Measurements from ENCODE around the gene ADCY2.

The ADCY2 gene

DNA sequence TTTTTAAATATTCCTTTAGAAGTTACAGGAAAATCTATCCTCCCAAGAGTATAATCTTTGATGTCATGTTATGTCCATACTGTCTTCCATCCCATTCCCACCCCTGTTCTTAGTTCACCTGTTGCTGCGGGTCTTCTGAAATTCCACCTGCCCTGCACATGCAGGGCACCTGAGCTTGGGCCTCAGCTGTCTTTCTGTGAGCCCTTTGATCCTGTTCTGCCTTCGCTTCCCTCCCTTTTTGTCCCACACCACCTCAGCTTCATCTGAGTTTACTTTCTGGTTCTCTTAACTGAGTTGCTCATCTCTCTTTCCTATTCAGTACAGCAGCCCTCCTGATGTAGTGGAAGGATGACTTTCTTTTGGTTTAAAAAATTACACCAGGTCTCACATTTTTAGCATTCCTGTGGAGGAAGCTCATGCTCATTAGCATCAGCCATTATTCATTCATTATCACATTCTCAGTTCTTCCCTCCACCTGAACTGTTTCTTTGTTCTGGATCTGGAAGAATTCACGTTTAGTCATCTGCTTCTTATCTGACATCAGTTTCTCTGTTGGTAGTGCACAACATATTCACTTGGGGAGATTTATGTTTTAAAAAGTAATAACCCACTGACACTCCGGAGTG is 211.0 kb downstream of the ADCY2 start:
- no peak for DNase-seq (ENCODE audit: low read depth)

DNA sequence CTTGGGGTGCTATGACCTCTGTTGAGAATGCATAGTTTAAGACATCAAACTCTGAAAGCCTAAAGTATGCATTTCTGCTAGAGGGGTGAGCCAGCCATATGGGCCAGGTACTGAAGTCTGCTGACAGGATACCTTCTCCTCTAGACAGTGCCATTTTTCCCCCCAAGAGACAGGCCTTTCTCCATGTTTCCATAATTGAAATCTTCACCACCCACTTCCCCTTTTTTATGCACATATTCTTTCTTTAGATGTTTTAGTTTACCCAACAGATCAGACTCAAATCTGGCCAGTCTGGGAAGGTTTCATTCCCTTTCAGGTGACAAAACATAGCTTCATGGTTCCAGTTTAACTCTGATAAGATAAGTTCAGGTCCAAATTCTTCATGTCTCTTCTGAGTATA is 212.8 kb downstream of the ADCY2 start:
- no peak for DNase-seq (ENCODE audit: low read depth)

DNA sequence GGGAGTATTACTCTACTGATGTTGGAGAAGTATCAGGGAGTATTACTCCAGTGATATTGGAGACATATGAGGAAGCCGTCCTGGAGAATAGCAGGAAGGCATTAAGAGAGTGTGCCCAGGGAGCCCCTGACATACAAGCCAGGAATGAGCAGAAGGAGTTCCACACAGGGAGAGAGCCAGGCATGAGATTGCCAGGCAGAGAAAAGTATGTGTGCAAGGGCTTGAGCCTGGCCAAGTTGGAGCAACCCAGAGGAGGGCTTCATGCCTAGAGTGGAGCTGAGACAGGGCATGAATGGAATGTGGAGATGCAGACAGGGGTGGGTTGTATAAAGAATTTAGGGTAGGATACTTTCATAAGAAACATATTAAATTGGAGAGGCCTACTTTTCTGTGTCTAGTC is 213.8 kb downstream of the ADCY2 start:
- DNase-seq (ENCODE audit: low read depth), result no peak

DNA sequence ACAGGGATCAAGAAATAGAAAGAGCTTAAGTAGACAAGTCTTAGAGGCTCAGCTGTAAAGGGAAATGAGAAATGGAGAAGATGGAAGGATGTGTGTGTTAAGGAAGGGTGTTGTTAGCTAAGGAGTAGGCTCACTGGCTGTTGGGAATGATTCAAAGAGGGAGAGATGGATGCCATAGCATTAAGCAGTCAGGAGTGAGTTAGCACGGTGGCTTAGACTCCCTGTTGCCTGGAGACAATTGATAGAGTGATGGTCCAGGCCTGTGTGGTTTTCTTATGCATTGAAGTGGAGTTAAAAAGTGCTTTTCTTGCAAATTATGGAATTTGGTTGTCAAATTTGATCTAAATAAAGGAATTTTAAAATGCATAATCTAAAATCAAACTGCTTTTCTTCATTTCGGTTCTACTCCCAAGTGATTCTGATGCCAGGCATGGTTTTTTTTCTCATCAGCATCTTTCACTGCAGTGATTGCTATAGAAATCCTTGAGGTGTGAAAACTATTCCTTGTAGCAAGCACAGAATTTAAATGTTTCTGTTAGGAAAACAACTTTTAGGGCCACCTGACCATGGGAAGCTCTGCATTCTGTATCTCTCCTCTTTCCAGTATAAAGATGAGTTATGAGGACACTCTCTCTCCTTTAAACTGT is 214.7 kb downstream of the ADCY2 start:
- DNase-seq (ENCODE audit: low read depth), result no peak

- no peak for DNase-seq (ENCODE audit: low read depth)
These were observed 215.6 kb downstream of the ADCY2 start for GRCh38 chr5:7611518-7611917.

DNA sequence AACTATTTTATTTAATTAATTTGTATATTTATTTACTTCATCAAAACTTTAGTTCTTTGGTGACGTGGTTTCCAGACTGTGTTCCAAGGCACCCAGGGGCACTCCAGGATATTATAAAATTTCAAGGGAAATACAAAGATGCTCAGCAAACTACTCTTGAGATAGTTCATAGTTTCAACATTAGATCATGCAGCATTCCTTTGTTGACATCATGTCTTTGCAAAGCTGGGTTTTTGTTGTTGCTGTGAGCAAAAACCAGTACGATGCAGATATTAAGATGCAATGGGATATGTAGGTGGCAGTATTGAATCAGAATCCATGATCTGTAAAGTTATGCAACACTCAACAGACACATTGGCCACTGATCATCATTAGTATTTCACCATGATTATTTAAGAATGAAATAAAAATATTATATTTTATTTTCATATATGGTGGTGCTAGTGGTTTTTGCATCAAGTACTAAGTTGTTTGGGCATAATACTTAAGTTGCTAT is 219.7 kb downstream of the ADCY2 start:
- DNase-seq (ENCODE audit: low read depth), result no peak

- no peak for DNase-seq (ENCODE audit: low read depth)
These were observed 221.0 kb downstream of the ADCY2 start for GRCh38 chr5:7616897-7617296.

- DNase-seq (ENCODE audit: low read depth), result no peak
These were observed 226.6 kb downstream of the ADCY2 start for GRCh38 chr5:7622498-7622897.

DNA sequence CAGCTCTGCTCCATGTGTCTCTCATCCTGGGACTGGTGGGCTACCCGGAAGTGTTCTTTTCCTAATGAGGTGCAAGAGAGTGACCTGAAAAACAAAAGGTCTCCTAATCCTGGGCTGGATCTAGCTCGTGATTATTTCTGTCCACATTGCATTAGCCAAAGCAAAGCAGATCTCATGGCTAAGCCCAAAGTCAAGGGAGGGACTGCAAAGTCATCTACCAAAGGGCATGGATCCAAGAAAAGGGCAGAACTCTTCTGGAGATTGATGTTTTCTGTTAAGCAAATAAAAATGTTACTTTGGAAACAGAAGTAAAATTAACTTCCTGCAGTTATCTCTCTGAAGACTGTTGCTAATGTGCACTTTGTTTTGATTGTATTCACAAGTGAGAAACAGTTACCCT is 229.8 kb downstream of the ADCY2 start:
- no peak for DNase-seq (ENCODE audit: low read depth)

GRCh38 chr5:7628248-7628647 is 232.3 kb downstream of the ADCY2 start:
- DNase-seq (ENCODE audit: low read depth), result no peak

GRCh38 chr5:7628820-7629219 is 232.9 kb downstream of the ADCY2 start:
- DNase-seq (ENCODE audit: low read depth), result no peak

DNA sequence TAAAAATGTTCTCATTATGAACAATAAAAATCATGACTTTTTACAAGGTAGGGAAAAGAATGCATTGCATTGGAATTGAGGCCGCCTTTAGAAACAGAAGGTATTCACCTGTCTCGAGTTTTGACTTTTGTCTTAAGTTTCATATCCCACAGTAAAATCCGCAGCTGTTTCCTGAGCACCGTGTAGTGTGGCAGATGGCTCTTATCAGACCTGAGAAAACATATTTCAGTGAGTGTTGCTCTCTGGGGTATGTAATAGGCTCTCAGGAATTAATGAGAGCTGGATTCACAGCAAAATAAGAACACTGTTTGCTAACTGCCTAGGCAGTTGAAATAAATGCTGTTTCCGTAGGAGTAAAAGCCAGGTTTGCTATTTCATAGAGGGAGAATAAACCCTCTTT is 233.6 kb downstream of the ADCY2 start:
- no peak for DNase-seq (ENCODE audit: low read depth)

GRCh38 chr5:7634837-7635236 is 238.9 kb downstream of the ADCY2 start:
- DNase-seq (ENCODE audit: low read depth), result no peak

GRCh38 chr5:7638456-7638855 is 242.5 kb downstream of the ADCY2 start:
- DNase-seq (ENCODE audit: low read depth), result peak; percentile 54

DNA sequence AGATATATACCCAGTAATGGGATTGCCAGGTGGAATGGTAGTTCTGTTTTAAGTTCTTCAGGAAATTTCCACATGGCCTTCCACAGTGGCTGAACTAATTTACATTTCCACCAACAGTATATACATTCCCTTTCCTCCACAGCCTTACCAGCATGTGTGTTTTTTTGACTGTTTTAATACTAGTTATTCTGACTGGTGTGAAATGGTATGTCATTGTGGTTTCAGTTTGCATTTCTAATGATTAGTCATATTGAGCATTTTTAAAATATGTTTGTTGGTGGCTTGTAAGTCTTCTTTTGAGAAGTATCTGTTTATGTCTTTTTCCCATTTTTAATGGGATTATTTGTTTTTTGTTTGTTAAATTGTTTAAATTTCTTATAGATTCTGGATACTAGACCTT is 246.1 kb downstream of the ADCY2 start:
- DNase-seq (ENCODE audit: low read depth), result no peak

DNA sequence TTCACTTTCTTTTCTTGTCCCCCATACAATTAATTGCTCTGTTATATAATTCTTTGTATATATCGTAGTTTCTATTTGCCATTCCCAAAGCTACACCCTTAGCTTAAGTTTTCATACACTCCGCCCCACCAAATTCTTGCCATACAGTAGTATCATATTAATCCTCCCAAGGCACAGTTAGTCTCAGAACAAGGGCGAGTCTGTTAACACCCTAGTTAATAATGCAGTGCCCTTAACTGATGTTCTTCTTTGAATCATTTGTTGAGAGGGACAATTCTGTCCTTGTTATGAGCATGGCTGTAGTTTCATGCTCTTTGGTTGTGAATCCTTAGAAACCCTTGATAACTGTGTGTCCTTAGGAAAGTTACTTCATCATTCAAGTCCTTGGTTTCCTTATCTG is 248.8 kb downstream of the ADCY2 start:
- no peak for DNase-seq (ENCODE audit: low read depth)

GRCh38 chr5:7650755-7651154 is 254.8 kb downstream of the ADCY2 start:
- no peak for DNase-seq (ENCODE audit: low read depth)

- peak; percentile 31 for DNase-seq (ENCODE audit: low read depth)
These were observed 257.1 kb downstream of the ADCY2 start for GRCh38 chr5:7653046-7653445.

DNA sequence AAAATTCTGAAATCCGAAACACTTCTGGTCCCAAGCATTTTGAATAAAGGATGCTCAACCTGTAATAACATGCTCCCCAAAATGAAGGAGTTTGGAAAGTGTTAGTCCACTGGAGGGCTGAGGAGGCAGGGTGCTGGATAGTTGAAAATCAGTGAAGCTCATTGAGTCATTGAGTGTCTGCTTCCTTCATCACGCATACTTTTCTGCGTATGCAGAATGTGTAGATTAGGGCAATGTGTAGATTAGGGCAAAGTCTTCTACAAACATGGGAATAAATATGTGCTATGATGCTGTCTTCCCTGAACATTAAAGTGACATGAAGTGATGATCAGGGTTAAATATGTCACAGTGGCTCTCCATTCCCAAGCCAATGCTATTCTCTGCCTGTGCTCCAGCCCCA is 261.2 kb downstream of the ADCY2 start:
- no peak for DNase-seq (ENCODE audit: low read depth)

DNA sequence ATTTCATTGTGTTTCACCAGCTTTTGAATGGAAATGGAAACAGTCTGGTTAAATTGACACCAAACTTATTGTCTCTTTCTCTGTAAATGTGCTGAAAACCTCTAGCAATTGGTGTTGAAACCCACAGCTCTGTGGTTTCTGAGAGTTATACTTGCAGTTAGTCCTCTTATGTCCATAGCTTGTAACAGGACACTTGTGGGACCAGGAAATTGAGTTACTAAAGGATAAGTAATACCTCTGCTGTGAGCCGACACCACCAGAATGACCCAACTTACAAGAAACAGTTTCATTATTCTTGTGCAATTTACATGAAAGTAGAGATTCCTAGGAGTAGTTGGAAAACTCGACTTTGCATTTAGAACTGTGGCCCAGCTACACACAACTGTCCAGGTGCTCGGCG is 263.5 kb downstream of the ADCY2 start:
- DNase-seq (ENCODE audit: low read depth), result peak; percentile 51

GRCh38 chr5:7662289-7662688 is 266.4 kb downstream of the ADCY2 start:
- DNase-seq (ENCODE audit: low read depth), result no peak

DNA sequence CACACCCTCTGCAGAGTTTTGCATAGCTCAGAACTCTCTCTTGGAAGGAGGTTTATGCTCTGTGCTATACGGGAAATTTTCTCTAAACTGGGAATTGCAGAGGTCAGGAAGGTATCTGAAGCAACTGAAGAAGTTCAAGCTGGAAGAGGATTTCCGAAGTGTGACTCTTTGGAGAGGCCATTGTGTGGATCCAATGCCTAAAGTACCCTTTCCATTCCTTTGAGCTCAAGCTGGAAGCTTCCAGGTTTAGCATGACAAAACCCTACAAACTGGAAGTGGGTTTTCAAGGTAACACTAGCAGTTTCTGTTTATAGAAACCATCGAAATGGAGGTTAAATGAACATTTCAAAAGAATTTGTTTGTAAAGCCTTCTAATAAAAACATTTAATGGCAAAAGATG is 267.9 kb downstream of the ADCY2 start:
- no peak for DNase-seq (ENCODE audit: low read depth)

DNA sequence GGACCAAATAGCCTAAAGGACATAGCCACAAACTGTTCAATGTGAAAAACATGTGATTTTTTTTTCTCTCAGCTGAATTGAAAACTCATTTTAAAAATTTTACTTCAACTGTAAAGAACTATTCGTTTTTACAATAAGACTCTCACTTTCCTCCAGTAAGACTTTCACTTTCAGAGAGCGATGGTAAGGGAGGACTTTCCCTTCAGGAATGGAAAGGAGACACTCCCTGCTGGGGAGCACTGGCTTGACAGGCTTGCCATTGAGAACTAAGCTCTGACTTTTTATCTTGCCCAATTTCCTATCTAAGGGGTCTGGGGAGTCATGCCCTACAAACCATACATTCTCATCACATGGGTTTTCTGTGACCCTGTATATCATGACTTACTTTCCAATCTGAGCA is 268.3 kb downstream of the ADCY2 start:
- no peak for DNase-seq (ENCODE audit: low read depth)

GRCh38 chr5:7667216-7667767 is 271.4 kb downstream of the ADCY2 start:
- no peak for DNase-seq (ENCODE audit: low read depth)

Data from stromal cell of bone marrow (primary cell).